Mesodermal cell (in vitro differentiated cells): ENCODE measurements around the gene NR2C2AP.
A peak's percentile ranks its signal among the peaks of the same experiment; 100 is the strongest.

Source experiments
- H3K27ac ChIP-seq: 2 replicates; pipeline ENCODE4 v1.7.0; 2013; ENCODE audit warnings: mild to moderate bottlenecking, low read depth, low read length, moderate library complexity; ENCODE audit not compliant: severe bottlenecking
- H3K36me3 ChIP-seq: 2 replicates; pipeline ENCODE4 v1.7.1; 2013; ENCODE audit warnings: mild to moderate bottlenecking, low read length, moderate library complexity; ENCODE audit not compliant: control insufficient read depth, insufficient read depth
- H3K4me1 ChIP-seq: one replicate; pipeline ENCODE4 v1.7.1; 2013; ENCODE audit warnings: mild to moderate bottlenecking, low read length; ENCODE audit not compliant: insufficient read depth, control insufficient read depth, poor library complexity, severe bottlenecking
- H3K4me3 ChIP-seq: 2 replicates; pipeline ENCODE4 v1.7.0; 2013; ENCODE audit warnings: low read length, control low read depth, mild to moderate bottlenecking; ENCODE audit not compliant: insufficient read depth, poor library complexity, severe bottlenecking; ENCODE audit errors: extremely low read depth
- H3K9me3 ChIP-seq: 2 replicates; pipeline ENCODE4 v1.7.1; 2013; ENCODE audit warnings: mild to moderate bottlenecking, low read length, moderate library complexity; ENCODE audit not compliant: control insufficient read depth
- WGBS, 2 experiments: methylation state at CpG; one replicate each; pipeline ENCODE4 v1.1.5; 2013; ENCODE audit warnings: missing lambda C conversion rate in 2 of 2; ENCODE audit not compliant: insufficient coverage in 2 of 2; 5-methylcytosine and 5-hydroxymethylcytosine counted together

NR2C2AP gene

GRCh38 chr19:19204181-19204580 lies 967 bp upstream of the NR2C2AP start:
- Histone ChIP-seq H3K27ac (no peak overlapping the region), H3K9me3 (no peaks in the 10 kb centered on the region), H3K36me3 (peaks cover 27% of the 10 kb centered on the region), H3K4me1 (no peaks in the 10 kb centered on the region), H3K4me3 (no peak overlapping the region)
- WGBS, 2 experiments, result 57 to 65% methylated on average over 7 to 12 of the region's 13 CpGs

- Histone ChIP-seq H3K9me3 (no peaks in the 10 kb centered on the region), H3K36me3 (peaks cover 39% of the 10 kb centered on the region), H3K27ac (peak overlapping the region; percentile 26), H3K4me3 (peak overlapping the region; percentile 50), H3K4me1 (no peaks in the 10 kb centered on the region)
- WGBS, 2 experiments, result 33 to 35% methylated on average over 11 of the region's 11 CpGs
Measured at GRCh38 chr19:19202707-19203011, 555 bp downstream of the NR2C2AP start.

DNA sequence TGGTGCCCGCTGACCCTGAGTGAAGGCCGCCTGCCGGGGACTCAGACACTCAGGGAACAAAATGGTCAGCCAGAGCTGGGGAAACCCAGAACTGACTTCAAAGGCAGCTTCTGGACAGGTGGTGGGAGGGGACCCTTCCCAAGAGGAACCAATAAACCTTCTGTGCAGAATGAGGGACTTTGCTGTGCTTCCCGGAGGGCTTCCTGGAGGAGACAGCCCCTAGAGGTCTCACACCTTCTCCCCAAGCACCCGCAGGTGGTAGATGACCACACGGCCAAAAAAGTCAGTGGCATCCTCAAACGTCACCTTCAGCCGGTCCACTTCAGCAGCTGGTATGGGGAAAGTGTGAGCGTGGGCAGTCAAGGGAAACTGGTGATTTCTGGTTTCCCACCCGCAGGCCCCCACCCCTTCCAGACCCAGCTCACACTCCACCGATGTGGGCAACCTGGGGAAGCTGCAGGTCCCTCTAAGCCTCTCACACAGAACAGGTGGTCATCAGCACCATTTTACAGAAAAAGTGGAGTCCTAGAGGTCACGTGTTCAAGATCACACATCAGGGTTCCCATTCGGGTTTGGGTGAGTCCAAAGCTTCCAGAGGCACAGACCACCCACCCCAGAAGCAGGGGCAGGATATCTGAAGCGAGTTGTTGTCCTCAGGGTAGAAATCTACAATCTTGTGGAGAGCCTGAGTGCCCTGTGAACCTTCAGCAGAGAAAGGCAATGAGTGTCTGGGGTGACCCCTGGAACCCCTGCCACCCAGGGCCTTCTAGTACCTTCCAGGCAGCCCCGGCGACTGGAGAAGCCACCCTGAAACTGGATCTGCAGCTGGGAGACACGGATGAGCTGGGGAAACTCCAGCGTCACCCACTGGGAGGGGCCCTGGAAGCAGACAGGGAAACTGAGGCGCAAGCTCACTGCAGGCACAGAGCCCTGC lies 1.2 kb downstream of the NR2C2AP start:
- H3K36me3 ChIP-seq, result peaks cover 46% of the 10 kb centered on the region
- H3K27ac ChIP-seq, result no peak overlapping the region
- H3K4me3 ChIP-seq, result peak overlapping the region; percentile 50
- WGBS, 2 experiments, result 91 to 92% methylated on average over 13 to 14 of the region's 19 CpGs
- H3K4me1 ChIP-seq, result no peaks in the 10 kb centered on the region
- no peaks in the 10 kb centered on the region for H3K9me3 ChIP-seq

GRCh38 chr19:19193926-19194325 lies 9.3 kb downstream of the NR2C2AP start:
- H3K36me3 ChIP-seq, result peaks cover 48% of the 10 kb centered on the region
- H3K27ac ChIP-seq, result no peak overlapping the region
- peaks cover 6% of the 10 kb centered on the region for H3K4me1 ChIP-seq
- no peaks in the 10 kb centered on the region for H3K9me3 ChIP-seq
- H3K4me3 ChIP-seq, result no peak overlapping the region
- WGBS, 2 experiments, result 93 to 100% methylated on average over 3 to 4 of the region's 5 CpGs

DNA sequence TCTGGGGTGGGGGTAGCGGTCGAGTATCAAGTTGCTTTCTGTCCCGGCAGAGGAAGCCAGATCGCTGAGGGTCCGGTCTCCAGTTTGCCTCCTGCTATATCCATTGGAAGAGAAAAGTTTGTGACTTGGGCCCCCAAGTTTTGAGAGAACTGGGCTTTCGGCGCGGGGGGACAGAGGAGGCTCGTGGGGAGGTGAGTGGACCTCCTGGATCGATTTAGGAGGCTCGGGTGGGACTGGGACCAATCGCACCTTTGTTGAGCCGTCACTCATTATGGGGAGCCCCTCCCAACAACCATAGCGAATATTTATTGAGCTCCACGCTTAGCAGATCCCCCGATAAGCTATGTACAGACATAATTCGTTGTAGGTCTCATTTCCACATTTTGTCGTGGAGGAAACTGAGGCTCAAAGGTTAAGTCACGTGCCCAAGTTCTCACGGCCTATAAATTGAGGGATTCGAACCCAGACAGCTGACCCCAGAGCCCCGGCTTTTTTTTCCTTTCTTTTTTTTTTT lies 10.2 kb downstream of the NR2C2AP start:
- Histone ChIP-seq H3K4me1 (peaks cover 6% of the 10 kb centered on the region), H3K4me3 (peak overlapping the region; percentile 86), H3K9me3 (no peaks in the 10 kb centered on the region), H3K27ac (no peak overlapping the region), H3K36me3 (peaks cover 40% of the 10 kb centered on the region)
- 12 to 13% methylated on average over 15 to 22 of the region's 22 CpGs for WGBS, 2 experiments

DNA sequence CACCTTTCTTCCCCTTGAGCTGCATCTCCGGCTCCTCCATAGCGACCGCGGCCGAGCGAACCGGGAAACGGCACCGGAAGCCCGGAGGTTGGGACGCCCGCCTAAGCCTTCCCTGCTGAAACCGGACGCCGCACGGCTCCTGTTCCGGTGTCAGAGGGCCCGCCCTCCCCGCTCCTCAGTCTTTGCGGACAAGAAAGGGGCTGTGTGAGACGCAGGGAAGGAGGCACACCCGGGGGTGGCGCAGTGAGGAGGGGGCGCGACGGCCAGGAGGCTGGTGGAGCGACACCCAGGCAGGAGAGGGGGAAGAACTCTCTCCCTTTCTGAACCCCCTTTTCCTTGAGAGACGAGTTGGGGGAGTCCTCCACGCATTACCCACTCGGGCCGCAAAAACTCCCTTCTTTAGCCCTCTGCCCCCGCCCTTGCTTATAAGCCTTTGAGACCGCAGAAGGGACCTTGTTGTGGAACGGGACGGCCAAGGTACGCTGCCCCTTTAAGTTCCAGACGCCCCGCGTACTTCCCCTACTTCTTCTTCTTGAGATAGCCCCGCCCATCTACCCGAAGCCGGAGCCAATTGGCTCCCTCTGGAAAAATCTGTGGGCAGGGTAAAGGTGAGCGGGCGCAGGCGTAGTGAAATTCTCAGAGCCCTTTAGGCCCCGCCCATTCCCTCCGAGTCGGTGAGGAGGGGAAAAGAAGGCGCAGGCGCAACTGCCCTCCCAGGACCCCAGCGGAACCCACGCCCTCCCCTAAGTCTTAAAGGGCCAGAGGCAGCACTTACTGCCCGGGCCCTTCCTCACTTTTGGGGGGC lies 10.9 kb downstream of the NR2C2AP start, which contains the start of the genes BORCS8 and RFXANK:
Gene BORCS8, minus strand, starts transcription at position 75 of the 805 bp plus-strand sequence. Its CDS starts 35 bp downstream, at position 40.
Gene RFXANK, plus strand, starts transcription at position 181 of the 805 bp plus-strand sequence. CDS start 1,689 bp downstream, outside the sequence.
- Histone ChIP-seq H3K4me1 (peaks cover 6% of the 10 kb centered on the region), H3K4me3 (peak within 1 kb of the TSS; percentile 86), H3K36me3 (peaks cover 34% of the 10 kb centered on the region), H3K27ac (peak within 1 kb of the TSS; percentile 92), H3K9me3 (no peaks in the 10 kb centered on the region)
- WGBS, 2 experiments, result 0% methylated on average over 36 to 38 of the region's 53 CpGs

- H3K4me3 ChIP-seq, result peak overlapping the region; percentile 86
- H3K36me3 ChIP-seq, result peaks cover 29% of the 10 kb centered on the region
- no peaks in the 10 kb centered on the region for H3K9me3 ChIP-seq
- H3K4me1 ChIP-seq, result peaks cover 6% of the 10 kb centered on the region
- 0 to 1% methylated on average over 11 of the region's 17 CpGs for WGBS, 2 experiments
- H3K27ac ChIP-seq, result peak overlapping the region; percentile 92
Measured at GRCh38 chr19:19191768-19192077, 11.5 kb downstream of the NR2C2AP start.

GRCh38 chr19:19186742-19187141 lies 16.5 kb downstream of the NR2C2AP start:
- 93 to 95% methylated on average over 14 of the region's 14 CpGs for WGBS, 2 experiments
- H3K4me1 ChIP-seq, result peaks cover 6% of the 10 kb centered on the region
- no peak overlapping the region for H3K27ac ChIP-seq
- H3K4me3 ChIP-seq, result no peak overlapping the region
- peaks cover 44% of the 10 kb centered on the region for H3K36me3 ChIP-seq
- no peaks in the 10 kb centered on the region for H3K9me3 ChIP-seq

DNA sequence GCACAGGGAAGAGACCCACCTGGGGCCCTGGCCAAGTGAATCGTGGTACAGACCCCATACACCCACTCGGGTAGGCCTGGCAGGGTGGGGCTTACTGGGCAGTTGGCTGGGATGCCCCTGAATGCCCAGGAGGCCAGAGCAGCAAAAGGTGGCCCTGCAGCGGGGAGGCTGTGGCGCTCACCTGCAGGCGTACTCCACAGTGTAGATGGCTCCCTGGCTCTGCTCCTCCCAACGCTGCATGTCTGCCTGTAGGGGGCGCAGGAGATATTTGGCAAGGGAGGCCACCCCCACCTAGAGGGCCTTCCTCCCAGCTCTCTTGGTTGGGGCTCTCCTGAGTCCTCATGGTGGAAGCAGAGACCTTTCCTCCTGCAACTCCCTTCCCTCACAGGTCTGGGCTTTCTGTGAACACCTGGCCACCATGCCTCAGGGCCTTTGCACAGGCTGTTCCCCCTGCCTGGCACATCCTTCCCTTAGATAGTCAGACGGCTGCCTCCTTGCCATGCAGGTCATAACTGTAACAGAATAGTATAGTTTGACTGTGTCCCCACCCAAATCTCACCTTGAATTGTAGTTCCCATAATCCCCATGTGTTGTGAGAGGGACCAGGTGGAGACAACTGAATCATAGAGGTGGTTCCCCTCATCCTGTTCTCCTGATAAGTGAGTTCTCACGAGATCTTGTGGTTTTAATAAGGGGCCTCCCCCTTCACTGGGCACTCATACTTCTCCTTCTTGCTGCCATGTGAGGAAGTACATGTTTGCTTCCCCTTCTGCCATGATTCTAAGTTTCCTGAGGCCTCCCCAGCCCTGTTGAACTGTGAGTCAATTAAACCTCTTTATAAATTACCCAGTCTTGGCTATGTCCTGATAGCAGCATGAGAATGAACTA lies 17.1 kb downstream of the NR2C2AP start:
- H3K27ac ChIP-seq, result no peak overlapping the region
- H3K4me3 ChIP-seq, result no peak overlapping the region
- 66 to 79% methylated on average over 3 to 9 of the region's 9 CpGs for WGBS, 2 experiments
- H3K4me1 ChIP-seq, result peaks cover 3% of the 10 kb centered on the region
- H3K36me3 ChIP-seq, result peaks cover 50% of the 10 kb centered on the region
- no peaks in the 10 kb centered on the region for H3K9me3 ChIP-seq

GRCh38 chr19:19181488-19181998 lies 21.7 kb downstream of the NR2C2AP start:
- H3K27ac ChIP-seq, result no peak overlapping the region
- 94 to 96% methylated on average over 8 to 9 of the region's 9 CpGs for WGBS, 2 experiments

More at GRCh38 chr19:19181488-19181998, 21.7 kb downstream of the NR2C2AP start:
- Histone ChIP-seq H3K9me3 (no peaks in the 10 kb centered on the region), H3K4me1 (no peaks in the 10 kb centered on the region), H3K36me3 (peaks cover 40% of the 10 kb centered on the region), H3K4me3 (no peak overlapping the region)
